Stimulated activated naive CD8-positive, alpha-beta T cell treated with anti-CD3 and anti-CD28 coated beads, Interleukin-15, Interleukin-2, amounts not matched to agents 100 ng/mL and 50 ng/mL, for 24 hours (primary cell): ENCODE data around the gene KDM5A.

Experiments
- H3K27ac Mint-ChIP-seq: one replicate; pipeline ENCODE4 v1.8.0; 2021; ENCODE audit warnings: mild to moderate bottlenecking, mixed read lengths
- H3K27me3 Mint-ChIP-seq: one replicate; pipeline ENCODE4 v1.8.0; 2021; ENCODE audit warnings: mixed read lengths
- H3K36me3 Mint-ChIP-seq: one replicate; pipeline ENCODE4 v1.8.0; 2021; ENCODE audit warnings: low read depth, mixed read lengths
- H3K4me1 Mint-ChIP-seq: one replicate; pipeline ENCODE4 v1.8.0; 2021; ENCODE audit warnings: low read depth, mixed read lengths
- H3K4me3 Mint-ChIP-seq: one replicate; pipeline ENCODE4 v1.8.0; 2021; ENCODE audit warnings: mild to moderate bottlenecking, mixed read lengths
- H3K9me3 Mint-ChIP-seq: one replicate; pipeline ENCODE4 v1.8.0; 2021; ENCODE audit warnings: mixed read lengths

Gene KDM5A

DNA sequence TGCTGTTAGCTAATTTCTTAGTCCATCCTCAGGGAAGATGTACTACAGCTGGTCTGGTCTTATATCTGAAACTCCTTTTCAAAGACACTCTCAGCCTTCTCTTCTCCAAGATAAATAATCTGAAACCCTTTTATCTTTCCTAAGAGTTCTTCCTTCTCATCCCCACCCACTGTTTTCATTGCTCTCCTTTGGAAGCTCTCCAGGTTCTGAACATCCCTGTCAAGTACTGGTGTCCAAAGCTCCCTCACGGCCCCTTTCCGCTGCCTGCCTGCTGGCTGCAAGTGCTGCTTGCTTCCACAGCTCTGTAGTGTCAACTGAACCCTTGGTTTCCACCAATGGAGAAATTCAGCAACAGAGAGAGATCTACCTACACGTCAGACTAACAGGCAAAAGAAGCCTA is 119.9 kb downstream of the KDM5A start:
- no peak overlapping the region for H3K27ac Mint-ChIP-seq
- H3K4me1 Mint-ChIP-seq: peaks cover 21% of the 10 kb centered on the region
- no peaks in the 10 kb centered on the region for H3K36me3 Mint-ChIP-seq
- H3K9me3 Mint-ChIP-seq: no peaks in the 10 kb centered on the region
- no peak overlapping the region for H3K4me3 Mint-ChIP-seq
- H3K27me3 Mint-ChIP-seq: no peaks in the 10 kb centered on the region

- H3K4me1 Mint-ChIP-seq: peaks cover 22% of the 10 kb centered on the region
- no peaks in the 10 kb centered on the region for H3K36me3 Mint-ChIP-seq
- H3K27me3 Mint-ChIP-seq: no peaks in the 10 kb centered on the region
- no peaks in the 10 kb centered on the region for H3K9me3 Mint-ChIP-seq
- no peak overlapping the region for H3K27ac Mint-ChIP-seq
- no peak overlapping the region for H3K4me3 Mint-ChIP-seq
Measured at GRCh38 chr12:268483-268840, 120.7 kb downstream of the KDM5A start.

DNA sequence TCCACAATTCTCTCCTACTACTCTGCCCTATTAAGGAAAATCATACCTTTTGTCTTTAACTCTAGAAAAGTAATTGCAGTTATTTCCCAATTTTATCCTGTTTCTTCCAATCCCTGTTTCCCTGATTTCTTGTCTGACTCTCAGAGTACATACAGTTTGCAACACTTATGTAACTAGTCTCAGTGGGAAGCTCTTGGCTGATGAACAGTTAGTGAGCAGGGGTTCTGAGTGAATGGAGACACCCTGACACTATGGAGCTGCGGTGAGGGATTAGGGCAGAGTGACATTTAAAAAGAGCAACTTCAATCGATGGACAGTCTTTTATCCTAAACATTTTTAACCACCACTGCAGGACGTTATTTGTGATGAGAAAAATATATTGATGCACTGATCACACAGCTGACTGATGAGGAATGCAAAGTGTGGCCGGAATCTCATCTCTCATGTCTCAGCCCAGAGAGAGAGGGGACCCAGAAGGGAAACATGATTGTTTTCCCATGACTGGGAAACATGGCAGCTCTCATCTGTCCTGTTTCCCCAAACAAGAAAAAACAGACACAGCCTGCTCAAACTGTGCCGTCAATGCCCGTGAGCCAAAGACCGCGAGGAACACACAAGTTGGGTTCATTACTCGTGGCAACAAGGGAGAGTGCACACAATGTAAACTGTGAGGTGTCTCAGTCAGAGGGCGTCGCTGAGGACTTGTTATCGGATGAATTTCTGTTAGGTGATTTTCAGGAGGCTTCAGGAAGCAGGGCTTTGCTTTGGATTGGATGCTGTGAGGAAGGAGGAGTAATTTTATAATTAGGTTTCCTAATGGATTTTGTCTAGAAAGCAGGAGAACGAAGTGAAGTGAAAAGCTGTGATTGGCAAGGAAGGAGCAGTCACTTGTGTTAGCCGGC is 121.3 kb downstream of the KDM5A start:
- H3K36me3 Mint-ChIP-seq: no peaks in the 10 kb centered on the region
- H3K4me3 Mint-ChIP-seq: no peak overlapping the region
- H3K27me3 Mint-ChIP-seq: no peaks in the 10 kb centered on the region
- H3K27ac Mint-ChIP-seq: no peak overlapping the region
- no peaks in the 10 kb centered on the region for H3K9me3 Mint-ChIP-seq
- peaks cover 22% of the 10 kb centered on the region for H3K4me1 Mint-ChIP-seq

GRCh38 chr12:265096-265495 is 124.0 kb downstream of the KDM5A start:
- H3K9me3 Mint-ChIP-seq: no peaks in the 10 kb centered on the region
- no peaks in the 10 kb centered on the region for H3K27me3 Mint-ChIP-seq
- no peaks in the 10 kb centered on the region for H3K36me3 Mint-ChIP-seq
- peaks cover 18% of the 10 kb centered on the region for H3K4me1 Mint-ChIP-seq
- no peak overlapping the region for H3K27ac Mint-ChIP-seq
- H3K4me3 Mint-ChIP-seq: no peak overlapping the region

GRCh38 chr12:264269-264668 is 124.9 kb downstream of the KDM5A start:
- H3K4me3 Mint-ChIP-seq: no peak overlapping the region
- H3K4me1 Mint-ChIP-seq: peaks cover 18% of the 10 kb centered on the region
- H3K27ac Mint-ChIP-seq: no peak overlapping the region
- H3K27me3 Mint-ChIP-seq: peaks cover 4% of the 10 kb centered on the region
- H3K36me3 Mint-ChIP-seq: no peaks in the 10 kb centered on the region
- H3K9me3 Mint-ChIP-seq: no peaks in the 10 kb centered on the region

DNA sequence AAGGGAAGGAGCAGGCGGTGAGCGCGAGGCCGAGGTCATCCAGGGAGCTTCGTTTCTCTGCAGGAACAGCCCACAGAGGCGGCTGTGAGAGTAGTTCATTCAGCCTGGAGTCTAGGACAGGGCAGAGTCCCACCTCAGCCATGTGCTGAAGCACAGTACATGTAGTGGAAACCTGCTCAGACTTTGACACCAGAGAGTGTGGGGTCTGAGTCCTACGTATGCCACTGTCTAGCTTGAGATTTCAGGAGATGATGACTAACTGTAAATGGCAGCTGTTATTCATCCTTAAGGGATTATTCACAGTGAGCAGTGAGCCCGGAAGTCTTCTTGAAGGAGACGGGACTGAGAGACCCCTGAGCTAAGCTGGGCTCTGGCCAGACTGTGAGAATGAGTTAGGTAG is 125.5 kb downstream of the KDM5A start:
- peaks cover 4% of the 10 kb centered on the region for H3K27me3 Mint-ChIP-seq
- no peak overlapping the region for H3K27ac Mint-ChIP-seq
- no peaks in the 10 kb centered on the region for H3K9me3 Mint-ChIP-seq
- peaks cover 18% of the 10 kb centered on the region for H3K4me1 Mint-ChIP-seq
- H3K36me3 Mint-ChIP-seq: no peaks in the 10 kb centered on the region
- no peak overlapping the region for H3K4me3 Mint-ChIP-seq

DNA sequence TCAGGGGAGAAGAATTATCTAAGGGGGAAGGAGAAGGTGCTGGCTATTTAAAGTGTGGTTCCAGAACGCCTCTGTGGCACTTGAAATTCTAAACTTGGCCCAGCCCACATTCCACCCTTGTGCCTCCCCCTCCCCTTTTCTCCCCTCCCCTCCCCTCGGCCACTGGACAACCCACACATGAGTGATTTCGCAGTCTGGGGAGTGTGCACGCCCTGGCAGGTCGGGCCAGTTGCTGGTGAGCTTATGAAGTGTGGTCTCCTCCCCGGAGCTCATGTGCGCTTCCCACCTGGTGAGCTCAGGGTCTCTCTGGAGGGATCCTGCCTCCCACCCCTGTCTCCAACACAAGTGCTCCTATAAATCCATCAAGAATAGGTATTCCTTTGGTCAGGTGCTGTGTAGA is 126.3 kb downstream of the KDM5A start, which contains the start of gene SLC6A13:
Gene SLC6A13 (minus strand): TSS at position 20 of the 400 bp plus-strand sequence. CDS start 2,784 bp downstream, outside the sequence.
- H3K4me1 Mint-ChIP-seq: peaks cover 18% of the 10 kb centered on the region
- no peak within 1 kb of the TSS for H3K27ac Mint-ChIP-seq
- H3K9me3 Mint-ChIP-seq: no peaks in the 10 kb centered on the region
- no peak within 1 kb of the TSS for H3K4me3 Mint-ChIP-seq
- no peaks in the 10 kb centered on the region for H3K36me3 Mint-ChIP-seq
- H3K27me3 Mint-ChIP-seq: peaks cover 4% of the 10 kb centered on the region

- H3K4me3 Mint-ChIP-seq: no peak overlapping the region
- H3K4me1 Mint-ChIP-seq: peaks cover 18% of the 10 kb centered on the region
- H3K36me3 Mint-ChIP-seq: no peaks in the 10 kb centered on the region
- peaks cover 4% of the 10 kb centered on the region for H3K27me3 Mint-ChIP-seq
- H3K27ac Mint-ChIP-seq: no peak overlapping the region
- H3K9me3 Mint-ChIP-seq: no peaks in the 10 kb centered on the region
Measured at GRCh38 chr12:262113-262512, 127.0 kb downstream of the KDM5A start.

DNA sequence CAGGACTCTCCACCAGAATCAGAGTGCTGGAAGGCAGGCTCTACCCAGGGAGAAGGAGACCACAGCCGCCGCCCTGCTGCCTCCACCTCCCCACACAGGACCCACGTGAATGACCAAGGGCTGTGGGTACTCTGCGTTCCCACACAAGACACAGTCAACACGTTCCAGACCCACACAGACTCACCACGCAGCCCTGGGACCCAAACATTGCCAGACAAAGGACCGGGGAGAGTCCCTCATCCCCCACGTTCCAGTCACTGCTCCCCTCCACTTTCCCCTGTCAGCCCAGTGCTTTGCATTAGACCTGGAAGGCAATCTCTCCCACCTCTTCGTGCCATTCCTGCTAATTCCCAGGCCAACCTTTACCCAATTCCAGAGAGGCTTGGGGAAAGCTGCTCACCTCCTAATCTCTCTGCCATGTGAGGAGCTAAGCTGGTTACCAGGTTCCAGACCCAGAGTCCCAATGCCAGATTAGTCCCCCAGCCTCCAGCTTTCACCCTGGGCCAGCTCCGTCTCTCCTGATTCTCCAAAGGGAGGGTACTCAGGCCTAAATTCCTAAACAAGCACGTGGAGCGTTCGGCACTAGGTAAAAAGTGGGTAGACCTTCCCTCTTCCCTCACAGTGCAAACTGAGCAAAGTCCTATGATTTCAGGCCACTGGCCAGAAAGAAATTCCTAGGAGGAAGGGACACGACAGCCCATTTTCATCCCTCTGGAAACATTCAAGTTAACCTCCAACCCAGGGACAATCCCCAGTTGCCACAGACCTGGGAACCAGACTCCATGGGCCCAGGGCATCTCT is 131.4 kb downstream of the KDM5A start:
- peaks cover 24% of the 10 kb centered on the region for H3K27me3 Mint-ChIP-seq
- no peaks in the 10 kb centered on the region for H3K4me1 Mint-ChIP-seq
- no peak overlapping the region for H3K4me3 Mint-ChIP-seq

DNA sequence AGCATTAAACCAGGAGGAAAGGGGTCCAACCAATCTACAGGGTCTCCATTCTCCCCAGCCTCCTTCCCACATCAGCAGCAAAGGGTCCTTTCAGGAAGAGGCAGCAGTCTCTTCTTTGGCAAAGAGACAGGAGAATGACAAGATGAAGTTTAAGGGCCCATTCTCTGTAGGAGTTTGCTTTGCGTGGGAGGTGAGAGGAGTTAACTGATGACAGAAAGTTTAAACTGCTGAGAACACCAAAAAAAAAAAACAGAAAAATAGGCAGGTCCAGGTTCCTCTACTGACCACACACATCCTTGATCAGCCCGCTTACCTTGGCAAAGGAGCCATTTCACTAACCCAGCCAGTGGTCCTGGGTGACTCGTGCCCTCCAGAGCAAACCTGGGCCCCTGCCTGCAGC is 132.2 kb downstream of the KDM5A start:
- Mint-ChIP-seq H3K36me3 (no peaks in the 10 kb centered on the region), H3K27ac (no peak overlapping the region), H3K9me3 (no peaks in the 10 kb centered on the region), H3K4me3 (no peak overlapping the region), H3K4me1 (no peaks in the 10 kb centered on the region), H3K27me3 (peaks cover 24% of the 10 kb centered on the region)

More for the DNA sequence above, 131.4 kb downstream of the KDM5A start:
- Mint-ChIP-seq H3K27ac (no peak overlapping the region), H3K36me3 (no peaks in the 10 kb centered on the region), H3K9me3 (no peaks in the 10 kb centered on the region)

DNA sequence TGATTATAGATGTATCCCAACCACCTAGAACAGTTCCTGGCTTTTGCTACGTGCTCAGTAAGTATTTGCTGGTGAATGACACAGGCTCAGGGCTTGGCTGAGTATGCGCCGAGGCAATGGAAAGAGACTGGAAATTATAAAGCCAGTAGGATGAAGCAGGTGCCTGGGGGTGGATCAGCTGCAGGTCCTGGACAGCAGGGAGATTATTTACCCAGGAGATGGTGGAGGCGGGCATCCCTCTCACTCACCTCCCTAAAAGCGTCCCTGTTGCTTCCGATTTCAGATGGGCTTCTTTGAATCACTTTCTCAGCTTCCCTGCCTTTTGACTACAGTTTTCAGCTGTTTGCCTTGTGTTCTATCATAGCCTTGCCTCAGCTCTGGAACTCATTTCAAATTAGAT is 132.9 kb downstream of the KDM5A start:
- no peak overlapping the region for H3K4me3 Mint-ChIP-seq
- no peak overlapping the region for H3K27ac Mint-ChIP-seq
- H3K9me3 Mint-ChIP-seq: no peaks in the 10 kb centered on the region
- H3K36me3 Mint-ChIP-seq: no peaks in the 10 kb centered on the region
- H3K4me1 Mint-ChIP-seq: no peaks in the 10 kb centered on the region
- peaks cover 24% of the 10 kb centered on the region for H3K27me3 Mint-ChIP-seq

DNA sequence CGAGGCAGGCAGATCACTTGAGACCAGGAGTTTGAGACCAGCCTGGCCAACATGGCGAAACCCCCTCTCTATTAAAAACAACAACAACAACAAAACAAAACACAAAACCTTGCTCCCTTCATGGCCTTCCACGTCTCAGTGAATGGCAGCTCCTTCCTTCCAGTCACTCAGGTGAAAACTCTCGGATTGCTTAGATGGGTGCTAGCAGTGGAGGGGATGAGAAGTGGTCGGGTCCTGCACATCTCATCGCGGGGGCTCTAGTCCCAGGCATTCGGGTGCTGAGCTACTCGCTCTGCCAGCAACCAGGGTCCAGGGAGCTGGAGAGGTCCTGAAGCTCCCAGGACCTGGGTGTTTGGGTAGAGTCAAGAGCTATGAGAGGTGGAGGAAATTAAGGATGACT is 134.2 kb downstream of the KDM5A start:
- Mint-ChIP-seq H3K9me3 (no peaks in the 10 kb centered on the region), H3K36me3 (no peaks in the 10 kb centered on the region), H3K27me3 (peaks cover 23% of the 10 kb centered on the region)

GRCh38 chr12:254039-254438 is 135.1 kb downstream of the KDM5A start:
- H3K4me1 Mint-ChIP-seq: no peaks in the 10 kb centered on the region
- H3K27me3 Mint-ChIP-seq: peaks cover 21% of the 10 kb centered on the region
- no peak overlapping the region for H3K4me3 Mint-ChIP-seq
- no peak overlapping the region for H3K27ac Mint-ChIP-seq
- no peaks in the 10 kb centered on the region for H3K36me3 Mint-ChIP-seq
- no peaks in the 10 kb centered on the region for H3K9me3 Mint-ChIP-seq

More for the DNA sequence above, 134.2 kb downstream of the KDM5A start:
- Mint-ChIP-seq H3K4me3 (no peak overlapping the region), H3K4me1 (no peaks in the 10 kb centered on the region), H3K27ac (no peak overlapping the region)

DNA sequence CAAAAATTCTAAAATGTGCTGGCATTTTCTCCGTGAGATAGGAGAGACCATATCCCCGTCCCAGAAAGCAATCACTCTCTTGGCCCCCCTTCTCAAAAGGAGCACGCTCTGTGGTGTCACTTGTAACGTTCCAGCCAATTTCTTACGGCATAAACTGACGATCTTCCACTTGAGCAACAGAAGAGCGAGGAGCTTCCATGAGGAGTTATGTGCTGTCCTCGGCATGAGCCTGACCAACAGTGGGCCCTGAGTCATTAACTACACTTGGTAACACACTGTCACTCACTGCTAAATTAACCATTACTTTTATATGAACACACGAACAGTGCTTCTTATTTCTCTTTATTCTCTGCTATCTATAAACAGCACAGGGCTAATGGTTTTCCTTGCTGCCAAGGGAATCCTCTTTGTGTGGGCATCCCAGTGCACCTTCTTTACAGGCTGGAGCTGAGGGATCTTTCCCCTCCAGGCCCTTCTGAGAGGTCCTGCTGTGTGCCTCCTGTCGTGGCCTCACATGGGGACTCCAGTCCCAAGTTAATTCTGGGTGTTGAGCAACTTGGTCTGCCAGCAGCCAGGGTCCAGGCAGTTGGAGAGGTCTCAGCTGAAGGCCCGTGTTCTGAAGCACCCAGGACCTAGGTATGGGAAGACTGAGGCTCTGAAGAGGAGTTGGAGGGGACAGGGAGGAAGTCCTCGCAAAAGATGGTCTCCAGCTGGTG is 135.8 kb downstream of the KDM5A start:
- H3K4me1 Mint-ChIP-seq: no peaks in the 10 kb centered on the region
- no peaks in the 10 kb centered on the region for H3K9me3 Mint-ChIP-seq
- peaks cover 24% of the 10 kb centered on the region for H3K27me3 Mint-ChIP-seq
- H3K4me3 Mint-ChIP-seq: no peak overlapping the region
- no peak overlapping the region for H3K27ac Mint-ChIP-seq
- H3K36me3 Mint-ChIP-seq: no peaks in the 10 kb centered on the region

DNA sequence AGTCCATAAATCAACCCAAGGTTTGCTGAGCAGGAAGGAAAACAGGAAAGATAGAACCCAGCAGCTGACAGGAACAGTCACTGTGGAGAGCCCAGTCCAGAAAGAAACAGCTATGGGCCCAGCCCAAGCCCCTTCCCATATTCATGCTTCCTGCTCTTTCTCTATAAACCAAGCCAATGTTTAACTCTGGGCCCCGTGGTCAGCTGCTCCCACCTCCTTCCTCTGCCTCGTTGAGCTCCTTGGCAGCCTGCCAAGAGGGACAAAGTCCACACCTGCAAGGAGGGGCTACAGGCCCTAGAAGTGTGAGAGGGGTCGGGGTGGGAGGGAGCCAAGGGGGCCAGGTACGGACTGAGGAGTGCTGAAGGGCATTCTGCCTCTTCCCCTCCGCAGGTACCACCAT is 136.5 kb downstream of the KDM5A start:
- Mint-ChIP-seq H3K4me3 (no peak overlapping the region), H3K27me3 (peaks cover 30% of the 10 kb centered on the region), H3K27ac (no peak overlapping the region), H3K9me3 (peaks cover 5% of the 10 kb centered on the region), H3K36me3 (no peaks in the 10 kb centered on the region), H3K4me1 (no peaks in the 10 kb centered on the region)
